Amygdala (tissue), 56 donors: ENCODE measurements around the gene EPHB1.
A peak's percentile ranks its signal among the peaks of the same experiment; 100 is the strongest.

Experiments used
- DNase-seq, 56 donors: peaks; one replicate each; lab custom pipeline; 2025; lab: John Stamatoyannopoulos, UW

Gene EPHB1

DNA sequence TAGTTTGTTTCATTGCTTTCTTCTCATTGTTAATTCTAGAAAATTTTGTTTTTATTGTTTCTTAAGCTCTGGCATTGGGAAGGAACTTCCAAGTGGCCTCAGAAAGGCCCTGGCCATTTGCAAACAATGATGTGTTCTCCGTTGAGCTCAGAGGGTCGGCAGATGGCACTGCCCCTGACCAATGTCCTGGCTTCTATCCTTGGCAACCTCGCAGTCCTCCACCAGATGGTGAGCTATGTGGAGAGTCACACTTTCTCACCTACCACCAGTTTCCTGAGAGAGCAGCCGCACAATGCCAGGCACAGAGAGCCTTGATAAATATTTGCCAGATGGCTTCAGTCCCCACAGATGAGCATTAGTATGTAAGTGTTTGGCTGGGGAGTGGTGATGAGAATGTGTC, 343.7 kb downstream of the EPHB1 start:
- DNase-seq: no peak

GRCh38 chr3:135140591-135140990, 345.5 kb downstream of the EPHB1 start:
- peak in 2 of 56 donors; percentile 1 to 11 for DNase-seq

GRCh38 chr3:135141160-135141559, 346.1 kb downstream of the EPHB1 start:
- peak in 18 of 56 donors; percentile 4 to 43 (median 15) for DNase-seq

GRCh38 chr3:135141672-135142071, 346.6 kb downstream of the EPHB1 start:
- no peak for DNase-seq

- no peak for DNase-seq
Measured at GRCh38 chr3:135142530-135142929, 347.5 kb downstream of the EPHB1 start.

GRCh38 chr3:135143474-135143873, 348.4 kb downstream of the EPHB1 start:
- DNase-seq: no peak

GRCh38 chr3:135145581-135145980, 350.5 kb downstream of the EPHB1 start:
- DNase-seq: no peak

- no peak for DNase-seq
Measured at GRCh38 chr3:135147657-135148056, 352.6 kb downstream of the EPHB1 start.

- peak in 2 of 56 donors; percentile 9 to 11 for DNase-seq
Measured at GRCh38 chr3:135148398-135149020, 353.4 kb downstream of the EPHB1 start.

- DNase-seq: no peak
Measured at GRCh38 chr3:135149707-135150681, 354.9 kb downstream of the EPHB1 start.

GRCh38 chr3:135154186-135154585, 359.1 kb downstream of the EPHB1 start:
- DNase-seq: no peak

DNA sequence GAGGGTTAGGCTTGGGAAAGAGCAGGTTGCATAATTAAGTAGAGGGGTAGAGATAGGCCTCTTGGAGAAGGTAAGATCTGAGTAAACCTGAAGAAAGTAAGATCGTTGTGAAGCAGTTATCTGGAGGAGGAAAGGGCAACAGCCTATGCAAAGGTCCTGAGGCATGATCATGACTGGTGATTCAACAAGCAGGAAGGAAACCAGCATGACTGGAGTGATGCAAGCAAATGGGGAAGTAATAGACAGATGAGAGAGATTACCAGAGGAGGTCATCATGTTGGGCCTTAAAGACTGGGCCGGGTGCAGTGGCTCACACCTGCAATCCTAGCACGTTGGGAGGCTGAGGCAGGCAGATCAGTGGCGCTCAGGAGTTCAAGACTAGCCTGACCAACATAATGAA, 360.2 kb downstream of the EPHB1 start:
- no peak for DNase-seq

DNA sequence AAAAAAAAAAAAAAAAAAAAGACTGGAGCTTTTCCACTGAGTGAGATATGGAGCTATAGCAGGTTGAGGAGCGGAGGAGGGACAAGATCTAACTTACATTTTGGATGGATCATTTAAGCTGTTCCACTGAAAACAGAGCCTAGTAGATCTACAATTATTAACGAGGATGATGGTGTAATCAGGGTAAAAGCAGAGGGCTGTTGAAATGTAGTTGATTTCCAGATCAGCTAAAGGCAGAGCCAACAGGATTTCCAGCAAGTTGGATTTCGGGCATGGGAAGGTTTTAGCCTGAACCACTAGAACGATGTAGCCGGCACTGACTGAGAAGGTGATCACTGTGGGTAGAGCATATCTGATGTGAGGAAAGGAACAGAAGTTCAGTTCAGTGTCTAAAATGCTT, 360.7 kb downstream of the EPHB1 start:
- no peak for DNase-seq

DNA sequence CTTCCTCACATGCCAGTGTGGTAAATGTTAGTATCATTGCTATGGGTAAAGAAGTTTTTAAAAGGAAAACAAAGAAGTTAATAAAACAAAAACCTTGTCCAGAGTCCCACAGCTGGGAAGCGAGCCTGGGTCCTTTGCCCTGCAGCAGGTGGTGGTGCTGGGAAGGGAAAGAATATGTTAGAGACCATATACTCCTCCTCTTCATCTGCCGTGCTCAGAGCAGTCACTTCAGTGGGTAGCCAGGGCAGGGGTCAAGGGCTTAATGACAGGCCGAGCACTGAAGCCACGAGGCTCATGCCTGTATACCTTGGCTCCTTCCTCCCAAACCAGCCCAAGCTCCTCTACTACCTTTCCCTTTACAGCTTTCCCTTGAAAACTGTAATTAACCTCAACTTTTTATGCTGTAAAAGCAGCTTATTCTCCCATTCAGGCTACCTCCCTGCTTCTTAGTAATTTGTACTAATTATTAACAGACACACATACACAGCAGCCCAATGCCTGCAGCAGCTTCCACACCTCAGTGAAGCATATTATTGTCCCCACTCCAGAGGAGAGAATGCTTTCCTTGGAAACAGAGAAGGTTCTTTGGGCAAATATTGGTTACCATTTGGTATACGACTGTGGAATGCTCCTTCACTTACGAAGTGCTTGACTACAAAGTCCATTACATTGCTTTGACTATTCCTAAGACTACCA, 362.1 kb downstream of the EPHB1 start:
- no peak for DNase-seq

DNA sequence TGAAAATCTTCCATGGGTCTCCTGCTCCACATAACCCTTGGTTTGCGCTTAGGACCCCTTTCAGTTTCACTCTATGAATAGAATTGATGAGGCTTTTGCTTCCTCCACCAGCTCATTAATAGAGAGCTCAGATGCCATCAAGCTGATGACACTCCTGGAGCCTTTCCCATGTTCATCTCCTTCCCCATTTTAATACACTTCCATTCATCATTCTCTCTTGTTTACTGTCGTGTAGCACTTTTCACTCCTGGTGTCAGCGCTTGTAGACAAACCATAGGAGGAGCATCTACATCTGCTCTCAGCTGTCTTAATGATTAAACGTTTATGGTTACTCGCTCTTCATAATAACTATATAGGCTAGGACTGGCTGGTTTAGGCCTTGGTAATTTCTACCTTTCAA, 363.5 kb downstream of the EPHB1 start:
- no peak for DNase-seq

DNA sequence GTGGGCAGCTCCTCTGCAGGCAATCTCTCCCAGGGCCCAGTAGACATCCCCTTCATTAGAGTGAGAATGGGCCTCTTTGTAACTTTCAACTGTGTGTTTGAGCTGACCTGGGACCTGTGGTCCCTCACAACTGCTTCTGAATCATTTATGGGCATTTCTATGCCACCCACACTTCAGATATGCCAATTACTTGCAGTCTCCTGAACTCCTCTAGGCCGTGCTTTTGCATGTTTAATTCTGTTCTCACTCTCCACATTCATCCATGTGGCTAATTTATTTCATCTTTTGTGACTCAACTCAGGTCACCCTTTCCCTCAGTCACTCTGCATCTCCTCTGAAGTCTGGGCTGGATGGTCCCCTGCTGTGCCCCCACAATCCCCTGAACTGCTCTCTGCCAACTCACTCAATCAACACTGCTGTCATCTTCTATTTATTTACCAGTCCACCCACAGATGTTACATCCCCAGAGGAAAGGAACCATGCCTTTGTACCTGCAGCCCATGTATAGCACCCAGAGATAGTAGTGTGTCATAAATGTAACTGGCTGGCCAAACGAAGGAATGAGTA, 364.7 kb downstream of the EPHB1 start:
- no peak for DNase-seq

- no peak for DNase-seq
Measured at GRCh38 chr3:135161425-135161824, 366.4 kb downstream of the EPHB1 start.

GRCh38 chr3:135163701-135164100, 368.6 kb downstream of the EPHB1 start:
- DNase-seq: no peak

DNA sequence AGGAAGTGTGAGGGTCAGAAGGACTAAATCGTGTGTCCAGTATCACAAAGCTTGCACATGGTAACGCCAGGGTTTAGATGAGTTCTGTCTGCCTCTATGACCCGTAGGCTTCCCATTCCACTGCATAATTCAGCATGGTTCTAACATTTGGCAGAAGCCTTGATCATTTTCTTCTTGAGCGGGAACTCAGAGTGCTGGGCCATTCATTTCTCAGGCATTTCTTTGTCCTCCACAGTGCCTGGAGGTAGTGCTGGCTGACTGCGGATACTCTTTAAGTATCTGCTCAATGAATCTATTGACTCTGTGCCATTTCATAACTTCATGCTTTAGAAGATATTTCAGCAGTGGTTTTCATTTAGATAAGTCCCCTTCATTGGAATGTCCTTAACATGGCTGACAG, 370.2 kb downstream of the EPHB1 start:
- DNase-seq: no peak

- peak in 2 of 56 donors; percentile 22 to 23 for DNase-seq
Measured at GRCh38 chr3:135166266-135166825, 371.3 kb downstream of the EPHB1 start.

- no peak for DNase-seq
Measured at GRCh38 chr3:135168822-135169221, 373.8 kb downstream of the EPHB1 start.
